ENCODE results near the gene FXYD6. TPM values are rescaled to one million over a fixed set of nuclear protein-coding genes. Genes with fewer than 3 reads are reported as not detected.

The FXYD6 gene
- total and polyA plus RNA-seq, 4 experiments from 2014 or later: 0.15 TPM; not detected in 3

DNA sequence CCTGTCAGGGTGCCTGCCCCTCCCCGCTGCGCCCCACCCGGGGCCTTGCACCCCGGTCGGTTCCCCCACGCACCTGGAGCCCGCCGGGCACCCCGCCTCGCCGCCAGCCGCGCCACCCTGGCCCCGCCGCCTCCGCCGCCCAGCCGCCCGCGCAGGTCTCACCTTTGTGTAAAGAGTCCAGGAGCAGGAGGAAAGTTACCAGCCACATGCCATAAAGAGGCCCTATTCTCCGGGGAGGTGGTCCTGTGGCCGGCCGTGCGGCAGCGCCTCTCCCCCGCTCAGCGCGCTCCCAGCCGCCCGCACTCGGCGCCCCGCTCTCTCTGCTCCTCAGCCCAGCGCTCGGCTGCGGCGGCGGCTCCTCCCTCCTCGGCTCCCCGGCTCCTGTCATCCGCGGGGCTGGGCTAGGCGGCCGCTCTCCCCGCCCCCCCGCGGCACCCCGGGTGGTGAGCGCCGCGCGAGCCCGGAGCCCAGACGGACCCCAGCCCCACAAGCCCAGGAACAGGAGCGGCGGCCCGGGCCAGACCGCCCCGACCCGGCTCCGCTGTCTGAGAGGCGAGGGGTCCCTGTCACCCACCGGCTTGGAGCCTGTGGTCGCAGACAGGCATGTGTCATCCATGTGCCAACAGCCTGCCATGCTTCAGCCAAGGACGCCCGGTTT, 79.5 kb downstream of the FXYD6 start, which contains the start of gene DSCAML1:
Gene DSCAML1 (minus strand): TSS at position 345 of the 658 bp plus-strand sequence. CDS start 137 bp downstream, at position 208.
- Histone ChIP-seq H3K4me3 (ENCODE audit: low read length in 2 of 2) (peak within 1 kb of the TSS in 1 of 2 donors; percentile 28), H3K4me1 (ENCODE audit: insufficient read depth, low read length) (peaks cover 18% of the 10 kb centered on the region), H3K27ac (ENCODE audit: low read depth, low read length) (no peak within 1 kb of the TSS), H3K36me3 (ENCODE audit: insufficient read depth, low read length) (no peaks in the 10 kb centered on the region), H3K9me3 (ENCODE audit: control insufficient read depth in 1 of 2, low read length in 2 of 2) (no peaks in the 10 kb centered on the region), H3K27me3 (ENCODE audit: insufficient read depth, low read length) (peaks cover 38% of the 10 kb centered on the region)
- intact Hi-C loops (cut with micrococcal nuclease): no loop called here
- Mint-ChIP-seq H3K4me3 (peak within 1 kb of the TSS; percentile 42 to 86 (median 72)), H3K27me3 (peaks cover 41 to 45% of the 10 kb centered on the region in 2 donors), H3K4me1 (peaks cover 2 to 22% (median 12%) of the 10 kb centered on the region in 4 donors), H3K9me3 (no peaks in the 10 kb centered on the region), H3K36me3 (no peaks in the 10 kb centered on the region), H3K27ac (peak within 1 kb of the TSS in 2 of 7 donors; percentile 30 to 54)
- peak in 4 of 5 donors; percentile 34 to 42 (median 36) for DNase-seq
- ChIA-PET CTCF (ENCODE audit: partially characterized antibody) (interaction anchor here (0.6 to 2.2 kb wide), 3 partner anchors 11 to 110 kb away, joined by 3 to 10 read pairs (median 3); no protein-coding TSS in a partner anchor), POLR2A (ENCODE audit: partially characterized antibody) (no interaction called here)

DNA sequence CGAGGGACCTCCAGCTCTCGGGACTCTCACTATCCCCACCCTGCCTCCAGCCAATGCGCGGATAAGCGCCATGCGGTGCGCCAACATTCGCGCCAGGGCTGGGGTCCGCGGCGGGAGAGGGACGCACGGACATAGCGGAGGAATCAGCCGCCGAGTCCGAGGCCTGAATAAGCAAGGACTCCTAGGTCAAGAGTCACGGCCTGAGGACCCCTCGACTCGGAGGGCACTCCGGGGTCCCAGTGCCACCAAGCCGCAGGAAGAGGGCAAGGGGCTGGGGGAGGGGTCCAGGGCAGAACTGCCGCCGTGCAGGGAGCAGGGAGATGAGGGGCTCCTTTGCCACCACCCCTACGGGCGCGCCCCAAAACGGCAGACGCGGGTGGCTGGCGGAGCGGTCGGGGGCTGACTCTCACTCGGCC, 80.0 kb downstream of the FXYD6 start:
- ChIA-PET POLR2A (ENCODE audit: partially characterized antibody) (no interaction called here), CTCF (ENCODE audit: partially characterized antibody) (interaction anchor here (1.0 kb wide), 1 partner anchor 11 kb away, joined by 3 read pairs; no protein-coding TSS in a partner anchor)
- H3K4me3 Mint-ChIP-seq: peak overlapping the region in 5 of 8 donors; percentile 36 to 63 (median 55)
- Histone ChIP-seq H3K27me3 (ENCODE audit: insufficient read depth, low read length) (peaks cover 38% of the 10 kb centered on the region), H3K9me3 (ENCODE audit: control insufficient read depth in 1 of 2, low read length in 2 of 2) (no peaks in the 10 kb centered on the region), H3K27ac (ENCODE audit: low read depth, low read length) (no peak overlapping the region), H3K4me1 (ENCODE audit: insufficient read depth, low read length) (peaks cover 18% of the 10 kb centered on the region), H3K4me3 (ENCODE audit: low read length in 2 of 2) (peak overlapping the region in 1 of 2 donors; percentile 28), H3K36me3 (ENCODE audit: insufficient read depth, low read length) (no peaks in the 10 kb centered on the region)
- peaks cover 44 to 45% of the 10 kb centered on the region in 2 donors for H3K27me3 Mint-ChIP-seq
- no peak overlapping the region for H3K27ac Mint-ChIP-seq
- H3K4me1 Mint-ChIP-seq: peaks cover 2 to 22% (median 12%) of the 10 kb centered on the region in 4 donors
- no peaks in the 10 kb centered on the region for H3K36me3 Mint-ChIP-seq
- no peak for DNase-seq
- H3K9me3 Mint-ChIP-seq: no peaks in the 10 kb centered on the region
- intact Hi-C loops (cut with micrococcal nuclease): no loop called here

DNA sequence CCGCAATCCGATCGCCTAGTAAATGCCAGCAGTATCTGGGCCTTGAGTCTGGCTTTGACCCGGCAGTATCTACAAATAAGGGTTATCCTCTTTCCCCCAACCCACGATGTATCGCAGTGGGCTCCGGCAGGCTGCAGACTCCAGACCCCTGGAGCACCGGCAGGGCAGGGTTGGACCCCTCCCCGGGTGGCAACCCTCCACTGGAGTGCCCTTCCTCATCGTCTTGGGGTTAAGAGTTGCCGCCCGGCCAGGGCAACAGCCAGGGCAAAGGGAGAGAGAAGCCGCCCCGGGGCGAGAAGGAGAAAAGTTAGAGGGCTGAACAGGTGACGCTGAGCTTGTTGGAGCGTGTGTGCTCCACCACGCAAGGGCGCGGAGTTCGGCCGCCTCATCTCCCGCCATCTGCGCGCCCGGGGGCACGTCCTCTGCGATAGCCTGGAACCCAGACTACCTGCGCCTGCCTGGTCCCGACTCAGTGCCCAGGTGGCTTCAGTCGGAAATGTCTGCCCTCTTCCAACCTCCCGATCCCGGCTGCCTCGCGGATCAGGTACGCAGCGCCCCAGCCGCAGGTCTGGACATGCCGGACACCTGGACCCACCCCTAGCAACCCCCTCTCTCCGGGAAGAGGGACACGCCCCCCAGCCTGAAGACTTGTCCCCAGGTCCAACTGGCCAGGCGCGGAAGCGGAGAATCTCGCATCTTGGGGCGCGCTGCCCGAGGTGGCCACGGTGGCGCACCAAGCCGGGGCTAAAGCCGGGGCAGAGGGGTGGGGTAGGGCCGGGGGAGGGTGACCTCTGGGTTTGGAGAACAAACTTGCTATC, 80.6 kb downstream of the FXYD6 start:
- Mint-ChIP-seq H3K27me3 (peaks cover 45 to 49% of the 10 kb centered on the region in 2 donors), H3K4me3 (peak overlapping the region in 7 of 8 donors; percentile 36 to 79 (median 66)), H3K9me3 (no peaks in the 10 kb centered on the region), H3K4me1 (peaks cover 2 to 22% (median 12%) of the 10 kb centered on the region in 4 donors), H3K27ac (no peak overlapping the region), H3K36me3 (no peaks in the 10 kb centered on the region)
- intact Hi-C loops (cut with micrococcal nuclease): no loop called here
- no peaks in the 10 kb centered on the region for H3K36me3 ChIP-seq (ENCODE audit: insufficient read depth, low read length)
- CTCF ChIA-PET (ENCODE audit: partially characterized antibody): interaction anchor here (1.0 kb wide), 1 partner anchor 12 kb away, joined by 3 read pairs; no protein-coding TSS in a partner anchor
- POLR2A ChIA-PET (ENCODE audit: partially characterized antibody): no interaction called here
- no peaks in the 10 kb centered on the region for H3K9me3 ChIP-seq (ENCODE audit: control insufficient read depth in 1 of 2, low read length in 2 of 2)
- peak overlapping the region in 1 of 2 donors; percentile 28 for H3K4me3 ChIP-seq (ENCODE audit: low read length in 2 of 2)
- H3K27ac ChIP-seq (ENCODE audit: low read depth, low read length): no peak overlapping the region
- DNase-seq: peak in 1 of 5 donors; percentile 5
- H3K27me3 ChIP-seq (ENCODE audit: insufficient read depth, low read length): peaks cover 38% of the 10 kb centered on the region
- H3K4me1 ChIP-seq (ENCODE audit: insufficient read depth, low read length): peaks cover 18% of the 10 kb centered on the region

DNA sequence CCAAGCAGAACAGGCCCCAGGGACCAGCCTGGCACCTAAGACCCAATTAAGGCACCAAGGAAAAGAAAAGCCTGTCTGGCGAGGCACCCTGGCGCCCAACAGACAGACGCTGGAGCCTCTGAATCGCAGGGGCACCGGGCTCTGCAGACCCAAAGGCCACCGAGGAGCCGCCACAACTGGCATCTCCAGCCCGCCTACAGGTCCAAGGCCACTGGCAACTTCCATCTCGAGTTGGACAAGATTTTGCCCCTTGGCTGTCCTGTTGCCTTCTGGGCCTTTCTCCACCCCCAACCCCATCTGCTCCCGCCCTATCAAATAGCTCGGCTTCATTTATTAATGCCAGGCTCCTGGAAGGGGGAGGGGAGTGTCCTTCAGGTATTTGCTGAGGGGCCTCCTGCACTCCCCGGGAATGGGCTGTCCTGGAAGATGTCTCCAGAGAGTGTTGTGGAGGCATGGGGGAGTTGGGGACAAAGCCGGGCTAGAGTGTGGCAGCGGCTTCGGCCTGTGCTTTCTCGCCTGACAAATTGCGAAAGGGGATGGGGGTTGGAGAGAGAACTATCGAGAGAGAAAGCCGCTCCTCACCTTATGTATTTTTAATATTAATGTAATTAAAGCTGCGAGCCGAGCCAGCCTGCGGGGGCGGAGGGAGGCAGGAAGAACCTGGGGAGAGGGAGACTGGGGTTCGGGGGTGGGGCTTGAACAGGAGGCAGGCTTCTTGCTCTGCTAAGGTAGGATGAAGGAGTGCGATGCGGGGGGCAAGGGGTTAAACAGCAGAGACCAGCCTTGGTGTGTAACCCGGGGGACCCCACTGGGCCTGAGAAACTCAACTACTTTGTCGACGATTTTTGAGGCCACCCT, 81.5 kb downstream of the FXYD6 start:
- ChIA-PET CTCF (ENCODE audit: partially characterized antibody) (no interaction called here), POLR2A (ENCODE audit: partially characterized antibody) (no interaction called here)
- Histone ChIP-seq H3K27me3 (ENCODE audit: insufficient read depth, low read length) (peaks cover 38% of the 10 kb centered on the region), H3K4me1 (ENCODE audit: insufficient read depth, low read length) (peaks cover 18% of the 10 kb centered on the region), H3K27ac (ENCODE audit: low read depth, low read length) (no peak overlapping the region), H3K4me3 (ENCODE audit: low read length in 2 of 2) (no peak overlapping the region), H3K9me3 (ENCODE audit: control insufficient read depth in 1 of 2, low read length in 2 of 2) (no peaks in the 10 kb centered on the region), H3K36me3 (ENCODE audit: insufficient read depth, low read length) (no peaks in the 10 kb centered on the region)
- H3K27ac Mint-ChIP-seq: peak overlapping the region in 1 of 7 donors; percentile 13
- no peaks in the 10 kb centered on the region for H3K36me3 Mint-ChIP-seq
- intact Hi-C loops (cut with micrococcal nuclease): no loop called here
- H3K27me3 Mint-ChIP-seq: peaks cover 45 to 54% of the 10 kb centered on the region in 2 donors
- DNase-seq: no peak
- H3K4me3 Mint-ChIP-seq: peak overlapping the region in 7 of 8 donors; percentile 10 to 79 (median 66)
- no peaks in the 10 kb centered on the region for H3K9me3 Mint-ChIP-seq
- peaks cover 2 to 22% (median 12%) of the 10 kb centered on the region in 4 donors for H3K4me1 Mint-ChIP-seq

DNA sequence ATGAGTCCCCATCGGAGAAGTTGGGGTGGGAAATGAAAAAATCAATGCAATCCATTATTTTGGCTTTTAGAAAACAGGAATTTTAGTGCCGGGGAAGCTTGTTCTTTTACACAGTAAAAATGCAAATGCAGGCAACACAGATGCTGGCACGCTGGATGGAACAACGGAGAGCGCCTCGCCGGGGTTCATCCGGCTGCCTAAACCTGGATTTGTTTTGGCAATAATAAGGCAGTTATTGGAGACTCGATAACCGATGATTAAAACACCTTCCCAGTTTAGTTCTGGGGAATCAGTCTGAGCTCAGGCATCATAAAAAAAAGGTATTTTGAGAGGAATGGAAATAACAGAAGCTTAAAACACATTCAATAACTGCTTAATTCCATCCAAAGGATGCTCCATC, 82.3 kb downstream of the FXYD6 start:
- H3K27ac ChIP-seq (ENCODE audit: low read depth, low read length): no peak overlapping the region
- H3K9me3 ChIP-seq (ENCODE audit: control insufficient read depth in 1 of 2, low read length in 2 of 2): no peaks in the 10 kb centered on the region
- ChIA-PET CTCF (ENCODE audit: partially characterized antibody) (no interaction called here), POLR2A (ENCODE audit: partially characterized antibody) (no interaction called here)
- no peak overlapping the region for H3K4me3 ChIP-seq (ENCODE audit: low read length in 2 of 2)
- DNase-seq: no peak
- no peak overlapping the region for H3K4me3 Mint-ChIP-seq
- H3K27me3 ChIP-seq (ENCODE audit: insufficient read depth, low read length): peaks cover 38% of the 10 kb centered on the region
- H3K4me1 ChIP-seq (ENCODE audit: insufficient read depth, low read length): peaks cover 18% of the 10 kb centered on the region
- H3K4me1 Mint-ChIP-seq: peaks cover 2 to 22% (median 12%) of the 10 kb centered on the region in 4 donors
- H3K27ac Mint-ChIP-seq: no peak overlapping the region
- intact Hi-C loops (cut with micrococcal nuclease): no loop called here
- no peaks in the 10 kb centered on the region for H3K9me3 Mint-ChIP-seq
- no peaks in the 10 kb centered on the region for H3K36me3 Mint-ChIP-seq
- H3K36me3 ChIP-seq (ENCODE audit: insufficient read depth, low read length): no peaks in the 10 kb centered on the region
- H3K27me3 Mint-ChIP-seq: peaks cover 48 to 51% of the 10 kb centered on the region in 2 donors

DNA sequence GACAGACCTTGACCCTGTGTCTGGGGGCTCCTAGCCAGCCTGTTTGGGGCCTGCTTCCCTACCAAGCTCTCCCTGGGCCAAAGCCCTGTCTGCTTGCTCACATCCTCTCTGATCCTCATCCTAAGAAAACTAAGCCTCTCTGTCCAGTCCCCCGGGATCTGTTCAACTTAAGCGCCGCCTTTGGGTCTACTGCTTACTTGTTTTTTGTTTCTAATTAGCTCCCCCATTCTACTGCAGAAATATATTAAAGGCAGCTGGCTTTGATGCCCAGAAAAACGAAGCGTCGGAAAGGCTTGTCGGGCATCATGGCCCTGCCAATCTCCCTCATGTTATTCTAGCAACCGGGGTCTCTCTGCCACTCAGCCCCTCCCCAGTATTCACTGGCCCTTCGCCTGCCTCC, 82.9 kb downstream of the FXYD6 start:
- H3K27ac ChIP-seq (ENCODE audit: low read depth, low read length): no peak overlapping the region
- no peak for DNase-seq
- H3K36me3 ChIP-seq (ENCODE audit: insufficient read depth, low read length): no peaks in the 10 kb centered on the region
- Mint-ChIP-seq H3K27ac (no peak overlapping the region), H3K4me1 (peaks cover 2 to 22% (median 12%) of the 10 kb centered on the region in 4 donors), H3K4me3 (no peak overlapping the region), H3K27me3 (peaks cover 46 to 51% of the 10 kb centered on the region in 2 donors), H3K36me3 (no peaks in the 10 kb centered on the region), H3K9me3 (no peaks in the 10 kb centered on the region)
- peaks cover 18% of the 10 kb centered on the region for H3K4me1 ChIP-seq (ENCODE audit: insufficient read depth, low read length)
- peaks cover 38% of the 10 kb centered on the region for H3K27me3 ChIP-seq (ENCODE audit: insufficient read depth, low read length)
- H3K4me3 ChIP-seq (ENCODE audit: low read length in 2 of 2): no peak overlapping the region
- POLR2A ChIA-PET (ENCODE audit: partially characterized antibody): no interaction called here
- CTCF ChIA-PET (ENCODE audit: partially characterized antibody): interaction anchor here (1.3 kb wide), 1 partner anchor 14 kb away, joined by 4 read pairs; no protein-coding TSS in a partner anchor
- H3K9me3 ChIP-seq (ENCODE audit: control insufficient read depth in 1 of 2, low read length in 2 of 2): no peaks in the 10 kb centered on the region
- intact Hi-C loops (cut with micrococcal nuclease): no loop called here
